Measurements from ENCODE around the gene ZBTB40.

The ZBTB40 gene

DNA sequence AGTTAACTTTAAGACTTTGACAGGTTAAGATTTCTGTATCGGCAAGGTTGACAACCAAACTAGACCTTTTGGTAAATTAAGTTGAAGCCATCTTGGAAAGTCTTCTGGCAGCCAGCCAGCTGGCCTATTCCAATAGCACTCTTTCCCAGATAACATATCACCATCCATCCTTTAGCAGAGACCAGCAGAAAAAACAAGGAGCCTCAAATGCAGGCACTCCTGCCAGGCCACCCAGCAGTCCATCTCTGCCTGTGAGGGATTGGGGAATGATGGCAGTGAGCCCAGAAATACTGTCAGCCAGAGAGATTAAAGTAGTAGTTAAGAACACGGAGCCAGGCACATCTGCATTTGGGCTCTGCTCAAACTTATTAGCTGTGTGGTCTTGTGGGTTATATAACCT lies 19.4 kb downstream of the ZBTB40 start:
- DNase-seq: no peak

DNA sequence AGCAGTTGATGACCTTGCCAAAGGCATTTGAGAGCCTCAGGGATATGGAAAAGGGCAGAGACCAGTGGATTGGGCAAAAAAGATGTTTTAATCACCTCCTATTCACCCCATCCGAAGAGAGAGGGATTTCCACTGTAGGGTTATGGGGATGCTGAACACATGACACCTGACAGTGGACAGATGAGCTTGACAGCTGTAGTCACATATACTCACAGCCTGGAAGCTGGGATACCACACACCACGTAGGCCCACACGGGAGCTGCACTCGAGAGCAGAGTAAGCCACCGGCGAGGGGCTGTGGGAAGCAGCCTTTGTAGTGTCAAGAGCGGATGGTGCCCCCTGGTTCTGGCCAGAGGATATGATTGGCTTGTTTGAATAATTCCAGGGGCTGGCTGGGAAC lies 20.0 kb downstream of the ZBTB40 start:
- DNase-seq: no peak

DNA sequence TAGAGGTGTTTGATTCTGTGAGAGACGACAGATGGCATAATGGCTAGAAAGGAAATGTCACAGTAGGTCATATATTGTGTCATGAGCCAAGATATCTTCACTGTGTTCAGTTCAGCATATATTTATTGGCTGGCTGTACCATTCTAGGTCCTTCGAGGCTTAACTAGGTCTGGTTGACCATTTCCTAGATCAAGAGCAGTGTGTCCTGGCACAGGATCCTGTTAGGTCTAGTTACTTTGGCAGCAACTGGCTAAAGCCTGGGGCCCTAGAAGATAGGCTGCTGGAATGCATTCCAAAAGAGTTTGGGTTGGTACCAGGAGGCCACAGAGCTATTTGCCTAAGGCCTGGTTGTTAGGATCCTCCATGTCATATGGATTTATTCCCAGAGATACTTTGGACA lies 20.9 kb downstream of the ZBTB40 start:
- DNase-seq: no peak

DNA sequence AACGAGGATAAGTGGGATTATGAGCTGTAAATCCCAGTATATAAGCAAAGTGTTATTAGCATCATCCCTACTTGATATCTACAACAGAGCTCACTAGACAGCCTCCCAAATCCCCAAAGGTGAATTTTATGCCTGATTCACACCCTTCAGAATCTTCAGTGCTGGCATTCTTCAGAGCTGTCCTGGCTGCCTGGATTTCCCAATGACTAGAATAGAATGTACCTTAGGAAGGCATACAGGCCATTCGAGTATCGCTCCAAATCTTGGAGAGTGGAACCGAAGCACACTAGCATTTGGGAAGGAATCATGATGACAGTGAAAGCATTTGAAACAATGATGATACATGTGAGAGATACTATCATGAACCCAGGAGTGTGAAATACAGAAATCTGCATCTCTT lies 22.3 kb downstream of the ZBTB40 start:
- DNase-seq: no peak

DNA sequence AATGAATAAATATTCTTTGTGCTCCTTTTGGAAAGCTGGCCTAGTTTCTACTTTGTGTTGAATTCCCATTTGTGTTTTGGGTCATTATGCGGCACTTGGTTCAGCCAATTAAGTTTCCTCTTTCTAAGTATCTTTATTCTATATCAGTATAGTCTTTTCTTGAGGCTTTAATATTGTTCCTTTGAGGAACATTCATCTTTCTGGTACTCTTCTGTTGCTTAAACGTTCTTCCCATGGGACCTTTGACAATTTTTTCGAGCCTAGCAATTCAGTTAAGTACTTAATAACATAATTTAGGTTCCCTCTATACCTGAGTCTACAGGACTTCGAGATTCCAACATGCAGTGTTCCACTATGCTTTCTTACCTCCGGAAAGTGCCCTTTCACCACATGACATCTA lies 24.9 kb downstream of the ZBTB40 start:
- DNase-seq: no peak

DNA sequence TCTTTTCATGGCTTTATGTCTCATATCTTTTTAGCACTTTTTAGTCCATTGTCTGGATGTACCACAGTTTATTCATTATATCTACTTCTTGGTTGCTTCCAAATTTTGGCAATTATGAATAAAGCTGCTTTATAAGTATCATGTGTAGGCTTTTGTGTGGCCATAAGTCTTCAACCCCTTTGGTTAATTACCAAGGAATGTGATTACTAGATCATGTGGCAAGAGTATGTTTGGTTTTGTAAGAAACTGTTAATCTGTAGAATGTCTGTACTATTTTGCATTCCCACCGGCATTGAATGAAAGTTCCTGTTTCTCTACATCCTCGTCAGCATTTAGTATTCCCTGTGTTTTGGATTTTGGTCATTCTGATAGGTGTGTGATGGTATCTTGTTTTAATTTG lies 31.5 kb downstream of the ZBTB40 start:
- no peak for DNase-seq

DNA sequence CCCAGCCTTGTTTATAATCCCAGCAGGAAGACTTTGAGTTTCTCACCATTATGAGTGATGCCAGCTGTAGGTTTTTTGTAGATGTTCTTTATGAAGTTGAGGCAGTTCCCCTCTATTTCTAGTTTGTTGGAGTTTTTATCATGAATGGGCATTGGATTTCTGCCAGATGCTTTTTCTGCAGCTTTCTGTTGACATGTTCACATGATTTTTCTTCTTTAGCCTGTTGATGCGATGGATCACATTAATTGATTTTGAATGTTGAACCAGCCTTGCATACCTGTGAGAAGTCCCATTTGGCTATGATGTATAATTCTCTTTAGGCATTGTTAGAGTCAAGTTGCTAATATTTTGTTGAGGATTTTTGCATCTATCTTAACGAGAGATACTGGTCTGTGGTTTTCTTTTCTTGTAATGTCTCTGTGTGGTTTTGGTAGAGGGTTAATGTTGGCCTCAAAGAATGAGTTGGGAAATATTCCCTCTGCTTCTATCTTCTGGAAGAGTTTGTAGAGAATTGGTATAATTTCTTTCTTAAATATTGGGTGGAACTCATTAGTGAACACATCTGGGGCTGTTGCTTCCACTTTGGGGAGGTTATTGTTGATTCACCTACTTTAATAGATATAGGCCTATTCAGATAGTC lies 33.2 kb downstream of the ZBTB40 start:
- no peak for DNase-seq

DNA sequence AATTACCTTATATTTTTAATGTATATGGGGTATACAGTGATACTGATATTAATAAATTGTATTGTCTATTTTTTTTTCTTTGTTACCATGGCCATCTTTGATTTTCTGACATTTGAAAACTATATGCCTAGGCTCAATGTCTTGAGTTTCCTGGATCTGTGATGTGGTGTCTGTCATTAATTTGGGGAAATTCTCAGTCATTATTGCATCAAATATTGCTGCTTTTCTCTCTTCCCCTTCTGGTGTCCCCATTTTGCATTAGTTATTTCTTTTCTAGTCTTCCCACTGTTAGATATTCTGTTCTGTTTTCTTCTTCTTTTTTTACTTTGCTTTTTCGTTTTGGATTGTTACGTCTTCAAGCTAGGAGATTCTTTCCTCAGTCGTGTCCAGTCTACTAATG lies 33.8 kb downstream of the ZBTB40 start:
- DNase-seq: no peak

DNA sequence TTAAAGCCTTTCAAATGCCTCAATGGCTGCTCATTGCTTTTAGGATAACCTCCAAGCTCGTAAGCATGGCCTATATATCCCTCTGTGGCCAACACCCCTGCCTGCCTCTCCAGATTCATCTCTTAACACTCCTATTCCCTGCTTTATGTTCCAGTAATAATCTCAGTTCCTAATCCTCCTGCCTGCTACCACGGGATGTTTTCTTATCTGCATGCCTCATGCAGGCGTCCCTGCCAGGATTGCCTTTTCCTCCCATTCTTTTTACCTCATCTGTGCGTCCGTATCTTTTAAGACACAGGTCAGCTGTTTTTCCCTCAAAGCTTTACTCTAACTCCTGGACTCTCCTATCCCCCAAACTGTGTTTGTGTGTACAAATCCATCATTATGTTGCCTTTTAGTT lies 36.1 kb downstream of the ZBTB40 start:
- no peak for DNase-seq

DNA sequence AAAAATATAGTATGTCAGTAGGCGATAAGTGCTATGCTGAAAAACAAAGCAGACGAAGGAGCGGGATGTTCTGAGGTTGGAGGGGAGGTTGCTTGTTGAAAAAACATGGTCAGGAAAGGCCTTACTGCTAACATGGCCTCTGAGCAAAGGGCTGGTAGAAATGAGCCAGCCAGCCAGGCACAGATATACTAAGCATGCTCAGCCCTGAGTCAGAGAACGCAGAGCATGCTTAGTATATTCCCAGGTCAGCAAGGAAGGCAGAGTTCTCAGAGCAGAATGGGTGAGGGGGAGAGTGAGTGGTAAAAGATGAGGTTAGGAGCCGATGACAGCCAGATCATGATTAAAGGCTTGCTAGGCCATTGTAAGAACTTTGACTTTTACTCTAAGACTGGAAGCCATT lies 36.7 kb downstream of the ZBTB40 start:
- DNase-seq: no peak

DNA sequence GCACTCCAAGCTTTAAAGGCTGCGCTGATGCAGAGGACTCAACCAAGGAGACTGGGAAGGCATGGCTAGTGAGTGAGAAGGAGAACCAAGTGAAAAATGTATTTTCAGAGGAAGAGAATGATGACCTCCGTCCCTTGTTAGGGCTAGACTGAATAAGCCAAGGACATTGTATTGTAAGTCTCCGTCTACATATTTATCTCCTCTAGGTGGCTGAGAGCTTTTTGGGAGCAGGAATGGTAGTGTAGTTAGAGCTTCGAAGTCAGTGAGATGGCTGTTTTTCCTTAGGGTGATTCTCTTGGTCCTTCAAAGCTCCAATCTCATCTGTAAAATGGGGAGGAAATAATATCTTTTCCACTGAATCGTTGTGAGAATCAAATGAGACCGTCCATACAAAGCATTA lies 37.6 kb downstream of the ZBTB40 start:
- DNase-seq: no peak

DNA sequence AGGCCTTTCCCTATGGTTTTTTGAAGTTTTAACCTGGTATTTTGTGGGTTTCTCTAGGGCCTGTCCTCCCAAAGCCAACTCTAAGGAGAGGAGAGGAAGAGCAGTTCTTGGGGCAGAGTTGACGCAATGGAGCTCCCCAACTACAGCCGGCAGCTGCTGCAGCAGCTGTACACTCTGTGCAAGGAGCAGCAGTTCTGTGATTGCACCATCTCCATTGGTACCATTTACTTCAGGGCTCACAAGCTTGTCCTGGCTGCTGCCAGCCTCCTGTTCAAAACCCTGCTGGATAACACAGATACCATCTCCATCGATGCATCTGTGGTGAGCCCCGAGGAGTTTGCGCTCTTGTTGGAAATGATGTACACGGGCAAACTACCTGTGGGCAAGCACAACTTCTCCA lies 38.2 kb downstream of the ZBTB40 start:
- DNase-seq: no peak

DNA sequence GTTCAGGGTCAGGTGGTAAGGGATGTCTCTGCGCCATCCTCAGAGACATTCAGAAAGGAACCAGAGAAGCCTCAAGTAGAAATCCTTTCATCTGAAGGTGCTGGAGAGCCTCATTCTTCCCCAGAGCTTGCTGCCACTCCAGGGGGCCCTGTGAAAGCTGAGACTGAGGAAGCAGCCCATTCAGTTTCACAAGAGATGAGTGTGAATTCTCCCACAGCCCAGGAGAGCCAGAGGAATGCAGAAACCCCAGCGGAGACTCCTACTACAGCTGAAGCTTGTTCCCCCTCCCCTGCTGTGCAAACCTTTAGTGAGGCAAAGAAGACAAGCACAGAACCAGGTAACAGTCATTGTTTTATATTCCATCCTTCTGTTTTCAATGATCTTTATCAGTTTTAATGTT lies 38.7 kb downstream of the ZBTB40 start:
- DNase-seq: no peak

DNA sequence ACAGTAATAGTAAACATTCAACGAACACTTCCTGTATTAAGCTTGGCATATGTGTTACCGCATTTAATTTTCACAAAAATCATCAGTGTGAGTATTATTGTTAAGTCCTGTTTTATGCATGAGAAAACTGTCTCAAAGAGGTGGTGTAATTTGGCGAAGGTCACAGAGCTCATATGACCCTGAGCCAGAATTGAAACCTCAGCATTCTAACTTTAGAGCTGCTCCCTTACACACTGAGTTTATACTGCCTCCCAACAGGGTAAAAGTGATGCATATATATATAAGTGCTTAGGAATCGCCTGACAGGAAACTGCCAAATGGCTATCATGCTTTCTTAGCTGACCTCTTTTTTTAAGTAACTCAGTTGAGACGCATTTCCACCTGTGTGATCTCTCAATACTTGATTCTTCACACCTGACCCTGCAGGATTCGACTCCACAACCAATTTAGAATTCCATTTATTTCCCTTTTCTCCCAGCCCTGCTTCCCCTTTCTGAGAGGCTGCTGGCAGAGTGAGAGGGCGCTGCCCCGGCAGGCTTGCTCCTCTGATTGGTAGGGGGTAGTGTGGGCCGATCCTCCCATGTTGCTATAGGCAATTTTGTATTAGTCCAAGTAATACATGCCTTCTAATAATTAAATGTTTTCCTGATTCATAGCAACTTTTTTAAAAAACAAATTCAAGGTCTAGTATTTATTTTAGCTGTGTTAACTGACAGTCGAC lies 40.5 kb downstream of the ZBTB40 start:
- no peak for DNase-seq

DNA sequence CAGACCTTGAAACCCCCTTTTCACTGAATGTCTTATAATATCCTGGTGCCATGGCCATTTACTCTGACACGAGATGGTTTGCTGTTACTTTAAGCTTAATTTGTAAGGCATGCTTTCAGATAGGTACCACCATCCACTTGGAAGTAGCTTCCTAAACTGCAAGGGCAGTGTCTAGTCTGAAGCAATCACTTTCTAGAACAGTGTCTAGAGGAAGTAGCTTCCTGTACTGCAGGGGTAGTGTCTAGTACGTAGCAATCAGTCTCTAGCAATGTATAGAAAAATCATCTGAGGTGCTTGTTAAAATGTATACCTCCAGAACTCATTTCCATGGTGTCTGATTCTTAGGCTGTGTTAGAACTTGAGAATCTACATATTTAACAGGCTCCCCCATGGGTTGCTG lies 42.5 kb downstream of the ZBTB40 start:
- DNase-seq: no peak

DNA sequence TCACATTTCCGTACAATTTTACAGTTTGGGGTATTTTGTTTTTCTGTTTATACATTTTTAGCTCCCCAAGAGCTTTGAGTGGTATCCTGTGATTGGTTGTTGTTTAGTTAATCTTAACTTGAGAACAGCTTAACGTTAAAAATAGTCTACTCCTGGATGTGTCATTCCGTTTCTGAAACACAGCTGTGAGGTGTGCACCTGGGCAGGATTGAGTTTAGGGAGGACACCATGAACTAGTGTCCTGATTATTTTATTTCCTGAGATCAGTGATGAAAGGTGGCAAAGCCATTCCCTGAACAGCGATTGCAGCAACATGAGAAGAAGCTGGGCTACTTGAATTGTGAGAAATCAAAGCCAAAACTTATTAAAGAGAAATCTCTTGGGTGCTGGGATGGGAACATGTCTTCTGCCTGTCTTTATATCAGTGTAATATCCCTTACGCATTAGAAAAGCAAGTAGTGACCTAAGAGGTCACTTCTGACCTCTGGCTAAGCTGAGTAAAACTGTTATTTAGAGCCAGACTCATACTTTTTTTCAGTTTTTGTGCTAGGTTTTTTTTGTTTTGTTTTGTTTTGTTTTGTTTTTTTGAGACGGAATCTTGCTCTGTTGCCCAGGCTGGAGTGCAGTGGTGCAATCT lies 43.4 kb downstream of the ZBTB40 start:
- DNase-seq: no peak

DNA sequence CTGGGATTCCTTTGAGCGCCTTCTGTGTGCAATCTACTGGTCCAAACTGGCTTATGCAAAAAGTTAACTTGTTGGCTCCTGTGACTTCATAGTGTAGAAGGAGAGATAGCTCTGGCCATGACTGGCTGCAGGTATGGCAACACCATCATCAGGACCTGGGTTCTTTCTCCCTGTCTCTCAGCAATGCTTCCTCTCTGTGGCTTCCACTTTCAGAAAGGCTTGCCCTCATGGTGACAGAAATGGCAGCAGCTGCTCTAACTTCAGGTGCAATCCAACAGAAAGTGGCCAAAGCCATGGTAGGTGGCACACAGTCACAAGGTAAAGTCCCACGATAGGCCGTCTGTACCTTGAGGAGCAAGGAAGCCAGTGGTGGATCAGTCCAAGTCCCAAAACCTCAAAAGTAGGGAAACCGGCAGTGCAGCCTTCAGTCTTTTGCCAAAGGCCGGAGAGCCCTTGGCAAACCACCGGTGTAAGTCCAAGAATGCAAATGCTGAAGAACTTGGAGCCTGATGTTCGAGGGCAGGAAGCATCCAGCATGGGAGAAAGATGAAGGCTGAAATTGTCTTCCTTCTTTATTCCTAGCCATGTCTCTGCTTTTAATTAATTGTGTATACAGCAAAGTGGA lies 45.0 kb downstream of the ZBTB40 start:
- no peak for DNase-seq

DNA sequence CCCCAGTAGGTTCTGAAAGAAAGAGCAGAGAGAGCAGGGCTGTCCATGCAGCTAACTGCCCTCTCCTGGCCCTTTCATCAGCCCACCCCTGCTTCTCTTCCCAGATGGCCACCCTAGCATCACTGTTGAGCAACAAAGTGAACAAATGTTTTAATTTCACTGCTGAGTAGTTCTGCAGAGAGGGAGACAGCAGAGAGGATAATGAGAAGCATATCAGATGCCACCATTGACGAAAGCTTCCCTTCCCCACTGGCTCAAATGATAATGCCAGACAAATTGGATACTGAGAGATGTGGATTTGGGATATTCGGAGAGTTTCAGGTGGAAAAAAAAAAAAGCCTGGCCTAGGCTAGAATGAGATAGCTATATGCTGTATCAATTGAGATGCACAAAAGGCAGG lies 46.8 kb downstream of the ZBTB40 start:
- DNase-seq: no peak

DNA sequence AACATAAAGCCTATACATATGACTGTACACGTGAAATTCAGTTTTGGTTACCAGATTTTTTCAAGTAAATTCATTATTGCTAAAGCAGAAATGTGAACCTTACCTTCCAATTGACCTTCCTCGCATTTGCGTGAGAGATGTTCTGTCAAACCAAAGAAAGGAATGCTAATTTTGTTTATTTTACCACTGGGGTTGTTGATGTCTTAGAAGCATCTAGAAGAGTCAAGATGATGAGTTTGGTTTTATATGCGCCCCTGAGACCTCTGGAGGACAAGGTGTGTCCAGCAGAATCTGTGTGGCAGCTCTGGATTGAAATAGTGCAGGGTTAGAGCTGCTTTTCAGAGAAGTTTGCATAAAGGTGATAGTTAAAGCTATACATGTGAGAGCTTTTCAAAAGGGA lies 48.4 kb downstream of the ZBTB40 start:
- DNase-seq: no peak

DNA sequence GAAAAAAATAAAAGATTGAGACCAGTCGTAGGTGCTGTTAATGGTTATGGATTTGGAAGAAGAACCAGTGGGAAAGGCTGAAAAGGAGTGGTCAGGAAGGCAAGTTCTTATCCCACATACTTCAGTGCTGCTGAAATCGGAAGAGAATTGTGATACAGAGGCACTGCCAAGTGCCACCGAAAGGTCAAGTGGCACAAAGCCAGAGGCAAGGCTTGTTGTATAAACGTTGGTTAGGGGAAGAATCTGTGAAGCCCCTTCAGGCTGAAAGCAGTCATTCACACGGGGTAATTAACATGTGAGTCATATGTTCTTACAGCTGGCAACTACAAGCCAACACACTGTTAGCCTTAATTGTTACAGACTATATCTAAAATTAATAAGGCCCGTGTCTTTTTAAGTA lies 48.8 kb downstream of the ZBTB40 start:
- DNase-seq: no peak

DNA sequence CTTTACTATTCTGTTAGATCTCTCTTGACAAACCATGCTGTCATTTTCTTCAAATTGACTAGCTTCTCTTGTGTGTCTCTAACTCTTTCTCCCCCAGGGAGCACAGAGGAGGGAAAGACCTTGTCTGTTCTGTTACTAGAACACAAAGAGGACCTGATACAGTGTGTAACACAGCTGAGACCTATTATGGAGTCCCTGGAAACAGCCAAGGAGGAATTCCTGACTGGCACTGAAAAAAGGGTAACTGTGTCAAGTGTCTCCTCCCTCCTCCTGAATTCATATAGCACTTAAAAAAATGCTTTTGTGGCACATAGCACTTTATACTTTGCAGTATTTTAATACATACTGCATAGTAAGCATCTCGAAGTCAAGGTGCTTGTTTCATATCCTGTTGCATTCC lies 50.6 kb downstream of the ZBTB40 start:
- DNase-seq: no peak

DNA sequence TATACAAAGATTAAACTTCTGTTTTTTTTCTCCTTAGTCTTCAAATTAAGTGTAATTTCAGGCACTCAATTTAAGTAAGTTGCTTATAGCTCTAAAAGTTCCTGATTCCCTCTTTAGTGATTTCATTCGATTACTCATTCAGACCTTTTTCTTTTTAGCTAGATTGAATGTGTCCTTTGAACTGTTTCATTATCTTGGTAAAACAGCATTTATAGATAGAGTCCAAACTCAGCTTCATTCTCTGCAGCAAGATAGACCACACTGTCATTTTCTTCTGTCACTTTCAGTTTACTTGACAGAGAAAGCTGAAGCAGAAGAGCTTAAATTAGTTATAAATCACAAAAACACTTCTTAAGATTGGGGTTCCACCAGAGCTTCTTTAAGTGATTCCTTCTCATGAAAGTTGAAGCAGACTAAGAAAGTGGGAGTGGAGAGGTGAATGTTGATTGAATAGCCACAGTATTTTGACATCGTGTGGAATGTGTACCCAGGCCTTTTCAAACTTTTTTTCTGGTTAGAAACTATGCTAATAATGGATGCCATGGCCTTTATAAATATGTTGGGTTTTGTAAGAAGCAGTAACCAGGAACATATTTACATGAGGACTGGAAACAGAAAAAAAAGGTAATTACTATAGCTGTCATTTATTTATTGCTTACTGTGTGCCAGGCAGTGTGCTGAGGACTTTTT lies 52.2 kb downstream of the ZBTB40 start:
- no peak for DNase-seq

DNA sequence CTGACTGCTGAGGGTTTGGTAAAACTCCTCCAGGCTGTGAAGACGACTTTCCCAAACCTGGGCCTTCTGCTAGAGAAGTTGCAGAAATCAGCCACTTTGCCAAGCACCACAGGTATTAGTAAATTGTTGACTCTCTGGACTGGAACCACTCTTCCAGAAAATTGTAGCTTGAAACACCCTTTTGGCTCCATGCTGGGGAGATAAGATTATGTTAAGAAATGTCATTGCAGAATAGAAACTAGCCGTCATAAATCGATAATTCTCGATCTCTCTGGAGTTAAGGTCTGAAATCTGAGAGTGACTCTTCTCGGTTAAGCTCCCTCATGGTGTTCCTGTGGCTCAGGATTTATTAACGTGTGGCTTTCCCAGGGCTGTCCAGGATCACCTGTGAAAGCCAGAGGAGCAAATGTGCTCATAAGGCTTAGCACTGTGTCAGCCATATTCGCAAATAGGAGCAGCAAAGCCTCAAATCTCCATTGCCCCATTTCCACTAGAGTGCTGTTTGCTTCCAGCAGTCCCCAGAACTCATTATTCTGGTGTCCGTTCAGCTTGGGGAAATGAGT lies 54.6 kb downstream of the ZBTB40 start:
- no peak for DNase-seq

Data from activated CD4-positive, alpha-beta T cell treated with anti-CD3 and anti-CD28 coated beads for 48 hours (primary cell).